ENCODE results near the gene FAM227A.

FAM227A gene

DNA sequence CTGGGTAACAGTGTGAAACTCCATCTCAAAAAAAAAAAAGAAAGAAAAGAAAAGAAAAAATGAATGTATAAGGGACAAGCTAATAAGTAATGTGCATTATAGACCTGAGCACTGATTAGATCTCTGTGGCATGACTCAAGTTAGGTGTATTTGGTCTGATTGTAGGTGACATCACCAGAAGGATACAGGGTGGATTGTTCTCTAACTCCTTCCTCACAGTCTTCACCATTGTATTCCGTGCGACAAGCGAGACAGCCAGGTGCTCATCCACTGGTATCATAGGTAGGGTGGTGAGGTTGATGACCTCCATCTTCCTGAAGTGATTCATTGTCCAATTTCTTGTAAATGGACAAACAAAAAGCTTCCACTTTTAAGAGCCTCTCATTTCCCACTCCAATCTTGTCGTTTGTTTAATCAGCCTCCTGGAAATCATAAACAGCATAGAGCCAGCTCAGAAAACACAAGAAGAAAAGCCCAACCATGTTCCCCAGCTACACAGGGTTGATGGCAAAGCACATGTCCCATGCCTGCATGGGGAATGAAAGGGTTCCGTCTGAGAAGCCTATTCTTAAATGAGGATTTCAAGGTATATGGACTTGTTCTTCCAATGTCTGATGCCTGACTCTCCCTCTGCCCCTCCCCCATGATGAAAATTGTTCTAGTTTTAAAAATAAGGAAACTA is 6.2 kb downstream of the FAM227A start:
- CTCF ChIA-PET, result no interaction called here
- H3K9me3 ChIP-seq (ENCODE audit: control insufficient read depth, insufficient read depth, low read depth, low read length), result no peaks in the 10 kb centered on the region

DNA sequence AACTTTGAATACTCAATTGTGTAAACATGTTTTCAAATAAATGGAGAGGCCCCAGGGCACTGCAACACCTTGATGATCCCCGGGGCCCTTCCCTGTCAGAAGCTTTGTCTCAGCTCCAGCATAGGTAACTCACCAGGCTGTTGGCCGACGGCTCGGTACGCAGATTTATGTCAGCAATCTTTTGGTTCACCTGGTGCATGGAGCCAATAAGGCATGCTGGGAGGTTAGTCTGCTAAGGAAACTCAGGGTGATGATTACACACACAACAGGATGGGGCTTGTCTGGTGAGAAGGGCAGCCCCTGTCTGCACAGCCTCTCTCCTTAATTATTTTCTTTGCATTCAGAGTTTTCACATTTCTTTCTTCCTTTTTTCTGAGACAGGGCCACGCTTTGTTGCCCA is 10.8 kb downstream of the FAM227A start:
- ChIA-PET CTCF (no interaction called here), POLR2A (no interaction called here)
- peaks cover 4 to 31% of the 10 kb centered on the region in 2 experiments; a peak in 2 of 3 replicates for H3K36me3 ChIP-seq (ENCODE audit: control insufficient read depth in 2 of 2, insufficient read depth in 1 of 2, low read length in 2 of 2)
- no peaks in the 10 kb centered on the region for H3K9me3 ChIP-seq (ENCODE audit: control insufficient read depth, insufficient read depth, low read depth, low read length)
- H3K4me3 ChIP-seq (ENCODE audit: low read depth, low read length), result no peak overlapping the region
- no peak overlapping the region for H3K27ac ChIP-seq (ENCODE audit: extremely low read depth, low read depth, low read length)
- H3K4me1 ChIP-seq (ENCODE audit: control insufficient read depth, insufficient read depth, low read length), result no peaks in the 10 kb centered on the region
- TF ChIP-seq ZBTB8A (tag by site-specific recombination; IDR thresholded peaks at IDR 0.05) (no peak), ZBTB20 (tag by site-specific recombination; IDR thresholded peaks at IDR 0.05) (no peak), ZNF701 (tag by site-specific recombination; IDR thresholded peaks at IDR 0.05) (no peak), ZNF670 (tag by site-specific recombination; IDR thresholded peaks at IDR 0.05; ENCODE audit: low read depth) (no peak), SETDB1 (IDR thresholded peaks at IDR 0.05; ENCODE audit: insufficient read length, low read length) (no peak), ZNF416 (tag by site-specific recombination; IDR thresholded peaks at IDR 0.05) (no peak), ZNF221 (tag by site-specific recombination; IDR thresholded peaks at IDR 0.05; ENCODE audit: borderline replicate concordance) (no peak), ZNF560 (tag by site-specific recombination; IDR thresholded peaks at IDR 0.05; ENCODE audit: borderline replicate concordance) (no peak), ZNF426 (tag by site-specific recombination; IDR thresholded peaks at IDR 0.05) (no peak), ZNF654 (tag by site-specific recombination; IDR thresholded peaks at IDR 0.05; ENCODE audit: low read depth) (no peak)
- TF ChIP-seq, protein P1, sequence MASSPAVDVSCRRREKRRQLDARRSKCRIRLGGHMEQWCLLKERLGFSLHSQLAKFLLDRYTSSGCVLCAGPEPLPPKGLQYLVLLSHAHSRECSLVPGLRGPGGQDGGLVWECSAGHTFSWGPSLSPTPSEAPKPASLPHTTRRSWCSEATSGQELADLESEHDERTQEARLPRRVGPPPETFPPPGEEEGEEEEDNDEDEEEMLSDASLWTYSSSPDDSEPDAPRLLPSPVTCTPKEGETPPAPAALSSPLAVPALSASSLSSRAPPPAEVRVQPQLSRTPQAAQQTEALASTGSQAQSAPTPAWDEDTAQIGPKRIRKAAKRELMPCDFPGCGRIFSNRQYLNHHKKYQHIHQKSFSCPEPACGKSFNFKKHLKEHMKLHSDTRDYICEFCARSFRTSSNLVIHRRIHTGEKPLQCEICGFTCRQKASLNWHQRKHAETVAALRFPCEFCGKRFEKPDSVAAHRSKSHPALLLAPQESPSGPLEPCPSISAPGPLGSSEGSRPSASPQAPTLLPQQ (tag by site-specific recombination; IDR thresholded peaks at IDR 0.05), result no peak
- TF ChIP-seq, protein P2, sequence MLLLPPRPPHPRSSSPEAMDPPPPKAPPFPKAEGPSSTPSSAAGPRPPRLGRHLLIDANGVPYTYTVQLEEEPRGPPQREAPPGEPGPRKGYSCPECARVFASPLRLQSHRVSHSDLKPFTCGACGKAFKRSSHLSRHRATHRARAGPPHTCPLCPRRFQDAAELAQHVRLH (tag by site-specific recombination; IDR thresholded peaks at IDR 0.05), result no peak

More for the DNA sequence above, 6.2 kb downstream of the FAM227A start:
- H3K4me3 ChIP-seq (ENCODE audit: low read depth, low read length), result no peak overlapping the region
- H3K36me3 ChIP-seq (ENCODE audit: control insufficient read depth in 2 of 2, insufficient read depth in 1 of 2, low read length in 2 of 2), result peaks cover 4 to 17% of the 10 kb centered on the region in 2 experiments; a peak in 2 of 3 replicates
- no peaks in the 10 kb centered on the region for H3K4me1 ChIP-seq (ENCODE audit: control insufficient read depth, insufficient read depth, low read length)
- no peak overlapping the region for H3K27ac ChIP-seq (ENCODE audit: extremely low read depth, low read depth, low read length)
- POLR2A ChIA-PET, result interaction anchor here (1.0 kb wide), 1 partner anchor 49 kb away, joined by 3 read pairs; no protein-coding TSS in a partner anchor
- TF ChIP-seq TCF7L2 (IDR thresholded peaks at IDR 0.05; ENCODE audit: borderline replicate concordance, low read depth, low read length) (no peak), GLIS1 (tag by site-specific recombination; IDR thresholded peaks at IDR 0.05) (peak; percentile 41; the same call in 1 of the 2 replicates), GFI1B (tag by site-specific recombination; IDR thresholded peaks at IDR 0.05) (peak; percentile 34; the same call in 1 of the 2 replicates), ZNF2 (tag by site-specific recombination; IDR thresholded peaks at IDR 0.05) (no peak), ZBTB17 (tag by site-specific recombination; IDR thresholded peaks at IDR 0.05) (0 out of 2 replicates have a peak, but pooled peaks have one; percentile 26)
- TF ChIP-seq, protein P3, sequence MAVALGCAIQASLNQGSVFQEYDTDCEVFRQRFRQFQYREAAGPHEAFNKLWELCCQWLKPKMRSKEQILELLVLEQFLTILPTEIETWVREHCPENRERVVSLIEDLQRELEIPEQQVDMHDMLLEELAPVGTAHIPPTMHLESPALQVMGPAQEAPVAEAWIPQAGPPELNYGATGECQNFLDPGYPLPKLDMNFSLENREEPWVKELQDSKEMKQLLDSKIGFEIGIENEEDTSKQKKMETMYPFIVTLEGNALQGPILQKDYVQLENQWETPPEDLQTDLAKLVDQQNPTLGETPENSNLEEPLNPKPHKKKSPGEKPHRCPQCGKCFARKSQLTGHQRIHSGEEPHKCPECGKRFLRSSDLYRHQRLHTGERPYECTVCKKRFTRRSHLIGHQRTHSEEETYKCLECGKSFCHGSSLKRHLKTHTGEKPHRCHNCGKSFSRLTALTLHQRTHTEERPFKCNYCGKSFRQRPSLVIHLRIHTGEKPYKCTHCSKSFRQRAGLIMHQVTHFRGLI (tag by site-specific recombination; IDR thresholded peaks at IDR 0.05), result peak; percentile 97
- TF ChIP-seq, protein P4, sequence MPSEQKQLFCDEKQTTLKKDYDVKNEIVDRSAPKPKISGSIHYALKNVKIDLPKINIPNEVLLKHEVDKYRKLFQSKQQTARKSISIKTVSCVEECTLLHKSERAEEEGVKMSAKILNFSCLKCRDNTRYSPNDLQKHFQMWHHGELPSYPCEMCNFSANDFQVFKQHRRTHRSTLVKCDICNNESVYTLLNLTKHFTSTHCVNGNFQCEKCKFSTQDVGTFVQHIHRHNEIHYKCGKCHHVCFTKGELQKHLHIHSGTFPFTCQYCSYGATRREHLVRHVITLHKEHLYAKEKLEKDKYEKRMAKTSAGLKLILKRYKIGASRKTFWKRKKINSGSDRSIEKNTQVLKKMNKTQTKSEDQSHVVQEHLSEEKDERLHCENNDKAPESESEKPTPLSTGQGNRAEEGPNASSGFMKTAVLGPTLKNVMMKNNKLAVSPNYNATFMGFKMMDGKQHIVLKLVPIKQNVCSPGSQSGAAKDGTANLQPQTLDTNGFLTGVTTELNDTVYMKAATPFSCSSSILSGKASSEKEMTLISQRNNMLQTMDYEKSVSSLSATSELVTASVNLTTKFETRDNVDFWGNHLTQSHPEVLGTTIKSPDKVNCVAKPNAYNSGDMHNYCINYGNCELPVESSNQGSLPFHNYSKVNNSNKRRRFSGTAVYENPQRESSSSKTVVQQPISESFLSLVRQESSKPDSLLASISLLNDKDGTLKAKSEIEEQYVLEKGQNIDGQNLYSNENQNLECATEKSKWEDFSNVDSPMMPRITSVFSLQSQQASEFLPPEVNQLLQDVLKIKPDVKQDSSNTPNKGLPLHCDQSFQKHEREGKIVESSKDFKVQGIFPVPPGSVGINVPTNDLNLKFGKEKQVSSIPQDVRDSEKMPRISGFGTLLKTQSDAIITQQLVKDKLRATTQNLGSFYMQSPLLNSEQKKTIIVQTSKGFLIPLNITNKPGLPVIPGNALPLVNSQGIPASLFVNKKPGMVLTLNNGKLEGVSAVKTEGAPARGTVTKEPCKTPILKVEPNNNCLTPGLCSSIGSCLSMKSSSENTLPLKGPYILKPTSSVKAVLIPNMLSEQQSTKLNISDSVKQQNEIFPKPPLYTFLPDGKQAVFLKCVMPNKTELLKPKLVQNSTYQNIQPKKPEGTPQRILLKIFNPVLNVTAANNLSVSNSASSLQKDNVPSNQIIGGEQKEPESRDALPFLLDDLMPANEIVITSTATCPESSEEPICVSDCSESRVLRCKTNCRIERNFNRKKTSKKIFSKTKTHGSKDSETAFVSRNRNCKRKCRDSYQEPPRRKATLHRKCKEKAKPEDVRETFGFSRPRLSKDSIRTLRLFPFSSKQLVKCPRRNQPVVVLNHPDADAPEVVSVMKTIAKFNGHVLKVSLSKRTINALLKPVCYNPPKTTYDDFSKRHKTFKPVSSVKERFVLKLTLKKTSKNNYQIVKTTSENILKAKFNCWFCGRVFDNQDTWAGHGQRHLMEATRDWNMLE (tag by site-specific recombination; conservative IDR thresholded peaks at IDR 0.05; ENCODE audit: low read depth), result no peak
- TF ChIP-seq, protein P5, sequence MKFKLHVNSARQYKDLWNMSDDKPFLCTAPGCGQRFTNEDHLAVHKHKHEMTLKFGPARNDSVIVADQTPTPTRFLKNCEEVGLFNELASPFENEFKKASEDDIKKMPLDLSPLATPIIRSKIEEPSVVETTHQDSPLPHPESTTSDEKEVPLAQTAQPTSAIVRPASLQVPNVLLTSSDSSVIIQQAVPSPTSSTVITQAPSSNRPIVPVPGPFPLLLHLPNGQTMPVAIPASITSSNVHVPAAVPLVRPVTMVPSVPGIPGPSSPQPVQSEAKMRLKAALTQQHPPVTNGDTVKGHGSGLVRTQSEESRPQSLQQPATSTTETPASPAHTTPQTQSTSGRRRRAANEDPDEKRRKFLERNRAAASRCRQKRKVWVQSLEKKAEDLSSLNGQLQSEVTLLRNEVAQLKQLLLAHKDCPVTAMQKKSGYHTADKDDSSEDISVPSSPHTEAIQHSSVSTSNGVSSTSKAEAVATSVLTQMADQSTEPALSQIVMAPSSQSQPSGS (tag by site-specific recombination; IDR thresholded peaks at IDR 0.05; ENCODE audit: low read depth), result 0 out of 2 replicates have a peak, but pooled peaks have one; percentile 34

All from HEK293 (cell line).